ENCODE data around the gene ZNF641.
"Not testable (repeated sequence)": the region's sequence is repeated elsewhere in the genome, so short reads cannot be mapped to it uniquely, and the experiment has no call there.

ZNF641 gene

DNA sequence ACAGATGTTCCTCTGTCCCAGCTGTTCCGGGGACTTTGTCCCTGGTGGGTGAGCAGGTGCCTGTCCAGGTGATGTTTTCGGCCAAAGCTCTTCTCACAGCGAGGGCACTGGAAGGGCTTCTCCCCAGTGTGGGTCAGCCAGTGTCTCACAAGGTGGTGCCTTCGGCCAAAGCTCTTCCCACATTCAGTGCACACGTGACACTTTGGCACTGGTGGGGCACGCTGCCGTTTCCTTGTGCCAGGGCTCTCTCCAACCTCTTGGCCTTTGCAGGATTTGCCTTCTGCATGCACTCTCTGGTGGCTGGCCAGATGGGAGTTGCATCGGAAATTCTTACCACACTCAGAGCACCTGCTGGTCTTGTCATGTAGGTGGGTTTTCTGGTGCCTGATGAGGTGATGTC lies 7.7 kb downstream of the ZNF641 start:
- H3K36me3 ChIP-seq (ENCODE audit: control insufficient read depth, insufficient read depth, low read length): peaks cover 19% of the 10 kb centered on the region
- H3K27me3 ChIP-seq (replicated peaks; ENCODE audit: control insufficient read depth, insufficient read depth, low read length): no peaks in the 10 kb centered on the region
- no peak overlapping the region for H3K4me3 ChIP-seq (replicated peaks; ENCODE audit: low read depth, low read length)
- no peak for TF ChIP-seq CTCF (IDR thresholded peaks at IDR 0.05; ENCODE audit: insufficient read depth, low read length, poor library complexity, severe bottlenecking)
- no peak for DNase-seq (ENCODE audit: extremely low read depth, insufficient read length)

GRCh38 chr12:48340943-48341342 lies 9.8 kb downstream of the ZNF641 start:
- no peak overlapping the region for H3K4me3 ChIP-seq (replicated peaks; ENCODE audit: low read depth, low read length)
- peaks cover 12% of the 10 kb centered on the region for H3K36me3 ChIP-seq (ENCODE audit: control insufficient read depth, insufficient read depth, low read length)
- TF ChIP-seq CTCF (IDR thresholded peaks at IDR 0.05; ENCODE audit: insufficient read depth, low read length, poor library complexity, severe bottlenecking): no peak
- no peaks in the 10 kb centered on the region for H3K27me3 ChIP-seq (replicated peaks; ENCODE audit: control insufficient read depth, insufficient read depth, low read length)
- no peak for DNase-seq (ENCODE audit: extremely low read depth, insufficient read length)

- TF ChIP-seq CTCF (IDR thresholded peaks at IDR 0.05; ENCODE audit: insufficient read depth, low read length, poor library complexity, severe bottlenecking): no peak
- H3K4me3 ChIP-seq (replicated peaks; ENCODE audit: low read depth, low read length): no peak overlapping the region
These were observed 11.1 kb downstream of the ZNF641 start for GRCh38 chr12:48339442-48340117.

DNA sequence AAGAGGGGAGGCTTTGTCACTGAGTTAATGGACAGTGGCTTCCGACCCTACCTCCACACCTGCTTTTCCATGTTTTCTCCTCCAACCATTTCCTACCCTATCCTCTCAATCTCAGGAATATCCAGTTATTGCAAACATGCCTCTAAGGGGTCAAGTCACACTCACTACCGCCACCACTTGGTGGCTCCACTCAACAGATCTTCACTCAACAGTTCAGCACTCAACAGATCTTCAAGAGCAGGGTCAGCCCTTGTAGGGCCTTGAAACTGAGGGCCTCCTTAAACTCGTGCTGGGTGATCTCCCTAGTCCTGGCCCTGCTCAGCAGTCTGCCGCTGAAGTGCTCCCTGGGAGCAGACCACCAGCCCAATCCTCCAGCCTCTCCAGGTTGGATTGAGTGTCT lies 14.2 kb downstream of the ZNF641 start:
- Histone ChIP-seq H3K36me3 (ENCODE audit: control insufficient read depth, insufficient read depth, low read length) (no peaks in the 10 kb centered on the region; the same call in 1 of the 2 replicates), H3K4me3 (replicated peaks; ENCODE audit: low read depth, low read length) (no peak overlapping the region), H3K27me3 (replicated peaks; ENCODE audit: control insufficient read depth, insufficient read depth, low read length) (no peaks in the 10 kb centered on the region)
- DNase-seq (ENCODE audit: extremely low read depth, insufficient read length): no peak
- TF ChIP-seq CTCF (IDR thresholded peaks at IDR 0.05; ENCODE audit: insufficient read depth, low read length, poor library complexity, severe bottlenecking): peak; percentile 22

More at GRCh38 chr12:48339442-48340117, 11.1 kb downstream of the ZNF641 start:
- Histone ChIP-seq H3K27me3 (replicated peaks; ENCODE audit: control insufficient read depth, insufficient read depth, low read length) (no peaks in the 10 kb centered on the region), H3K36me3 (ENCODE audit: control insufficient read depth, insufficient read depth, low read length) (peaks cover 12% of the 10 kb centered on the region)
- no peak for DNase-seq (ENCODE audit: extremely low read depth, insufficient read length)

DNA sequence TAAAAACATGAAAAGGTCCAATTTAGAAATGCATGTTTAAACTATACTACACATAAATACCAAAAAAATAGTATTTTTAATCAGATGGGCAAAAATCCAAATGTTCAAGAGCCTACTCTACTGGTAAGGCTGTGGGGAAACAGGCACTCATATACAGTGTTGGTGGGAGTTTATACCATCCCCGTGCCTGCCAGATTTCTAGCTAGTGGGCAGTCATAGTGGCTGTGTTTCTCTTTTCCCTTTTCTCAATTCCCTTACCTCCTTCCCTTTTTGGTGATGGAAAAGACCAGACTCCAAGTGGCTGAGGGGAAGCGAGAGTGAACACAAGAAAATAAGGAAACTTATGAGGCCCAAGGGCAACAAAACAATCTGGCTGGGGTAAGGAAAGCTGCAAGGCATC lies 14.7 kb downstream of the ZNF641 start:
- Histone ChIP-seq H3K36me3 (ENCODE audit: control insufficient read depth, insufficient read depth, low read length) (no peaks in the 10 kb centered on the region; the same call in 1 of the 2 replicates), H3K27me3 (replicated peaks; ENCODE audit: control insufficient read depth, insufficient read depth, low read length) (no peaks in the 10 kb centered on the region), H3K4me3 (replicated peaks; ENCODE audit: low read depth, low read length) (no peak overlapping the region)
- no peak for DNase-seq (ENCODE audit: extremely low read depth, insufficient read length)
- no peak for TF ChIP-seq CTCF (IDR thresholded peaks at IDR 0.05; ENCODE audit: insufficient read depth, low read length, poor library complexity, severe bottlenecking)

- no peaks in the 10 kb centered on the region for H3K27me3 ChIP-seq (replicated peaks; ENCODE audit: control insufficient read depth, insufficient read depth, low read length)
- no peak for DNase-seq (ENCODE audit: extremely low read depth, insufficient read length)
- TF ChIP-seq CTCF (IDR thresholded peaks at IDR 0.05; ENCODE audit: insufficient read depth, low read length, poor library complexity, severe bottlenecking): no peak
- H3K4me3 ChIP-seq (replicated peaks; ENCODE audit: low read depth, low read length): no peak overlapping the region
- H3K36me3 ChIP-seq (ENCODE audit: control insufficient read depth, insufficient read depth, low read length): no peaks in the 10 kb centered on the region
These were observed 15.9 kb downstream of the ZNF641 start for GRCh38 chr12:48334808-48335207.

DNA sequence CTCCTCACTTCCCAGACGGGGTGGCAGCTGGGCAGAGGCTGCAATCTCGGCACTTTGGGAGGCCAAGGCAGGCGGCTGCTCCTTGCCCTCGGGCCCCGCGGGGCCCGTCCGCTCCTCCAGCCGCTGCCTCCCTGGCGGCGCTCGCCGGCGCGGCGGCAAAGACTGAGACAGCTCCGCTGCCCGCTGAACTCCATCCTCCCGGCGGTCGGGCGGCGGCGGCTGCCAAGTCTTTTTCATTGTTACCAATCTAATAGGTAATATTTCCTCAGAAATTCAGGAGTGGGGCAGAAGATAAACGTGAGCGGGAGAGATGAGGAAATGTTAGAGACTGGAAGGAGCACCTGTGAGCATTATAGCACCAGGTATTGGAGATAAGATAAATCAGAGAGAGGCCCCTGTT lies 17.0 kb downstream of the ZNF641 start:
- not testable (repeated sequence) for DNase-seq (ENCODE audit: extremely low read depth, insufficient read length); H3K27me3 ChIP-seq (replicated peaks; ENCODE audit: control insufficient read depth, insufficient read depth, low read length); H3K36me3 ChIP-seq (ENCODE audit: control insufficient read depth, insufficient read depth, low read length); H3K4me3 ChIP-seq (replicated peaks; ENCODE audit: low read depth, low read length)

Data from GM06990 (cell line).